ENCODE measurements around the gene OPRPN.

The OPRPN gene, protein sequence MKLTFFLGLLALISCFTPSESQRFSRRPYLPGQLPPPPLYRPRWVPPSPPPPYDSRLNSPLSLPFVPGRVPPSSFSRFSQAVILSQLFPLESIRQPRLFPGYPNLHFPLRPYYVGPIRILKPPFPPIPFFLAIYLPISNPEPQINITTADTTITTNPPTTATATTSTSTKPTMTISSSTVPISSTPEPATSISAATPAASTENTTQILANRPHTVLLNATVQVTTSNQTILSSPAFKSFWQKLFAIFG
- total RNA-seq, result 0 reads per million in 2 donors

DNA sequence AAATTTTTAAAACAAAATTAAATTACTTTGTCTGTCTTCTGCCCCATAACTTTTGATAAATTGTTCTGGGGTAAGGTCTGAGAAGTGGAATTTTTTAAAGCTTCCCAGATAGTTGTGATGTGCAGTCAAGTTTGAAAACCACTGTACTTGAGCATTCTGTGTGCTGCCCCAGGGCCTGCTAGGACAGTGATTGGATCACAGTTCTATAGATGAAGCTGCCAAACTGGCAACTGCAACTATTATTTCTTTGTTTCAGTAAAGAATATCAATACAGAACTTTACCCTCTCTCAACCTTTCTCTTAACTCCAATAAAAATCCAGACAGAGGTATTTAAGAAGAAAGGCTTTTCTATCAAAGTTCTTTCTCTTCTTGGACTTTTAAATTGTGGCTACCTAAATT is at the start of gene OPRPN:
OPRPN (plus strand) TSS at position 361 of the 400 bp plus-strand sequence. CDS start 1,346 bp downstream, outside the sequence.
- no peak for DNase-seq

DNA sequence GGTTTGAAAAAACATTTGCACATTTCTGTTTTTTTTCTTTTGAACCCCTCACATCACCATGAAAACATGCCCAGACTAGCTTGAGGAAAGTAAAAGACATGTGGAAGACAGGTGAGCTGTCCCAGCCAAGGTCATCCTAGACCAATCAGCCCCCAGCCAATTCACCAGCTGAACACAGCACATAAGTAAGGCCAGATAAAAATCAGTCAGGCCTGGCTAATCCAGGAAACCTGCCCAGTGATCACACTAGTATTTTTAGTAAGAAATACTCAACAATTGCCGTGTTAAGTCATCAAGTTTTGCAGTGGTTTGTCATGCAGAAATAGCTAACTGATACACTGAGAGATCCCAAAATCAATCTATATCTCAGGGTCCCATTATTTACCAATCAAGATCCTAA is 41.6 kb upstream of the OPRPN start:
- no peak for DNase-seq

DNA sequence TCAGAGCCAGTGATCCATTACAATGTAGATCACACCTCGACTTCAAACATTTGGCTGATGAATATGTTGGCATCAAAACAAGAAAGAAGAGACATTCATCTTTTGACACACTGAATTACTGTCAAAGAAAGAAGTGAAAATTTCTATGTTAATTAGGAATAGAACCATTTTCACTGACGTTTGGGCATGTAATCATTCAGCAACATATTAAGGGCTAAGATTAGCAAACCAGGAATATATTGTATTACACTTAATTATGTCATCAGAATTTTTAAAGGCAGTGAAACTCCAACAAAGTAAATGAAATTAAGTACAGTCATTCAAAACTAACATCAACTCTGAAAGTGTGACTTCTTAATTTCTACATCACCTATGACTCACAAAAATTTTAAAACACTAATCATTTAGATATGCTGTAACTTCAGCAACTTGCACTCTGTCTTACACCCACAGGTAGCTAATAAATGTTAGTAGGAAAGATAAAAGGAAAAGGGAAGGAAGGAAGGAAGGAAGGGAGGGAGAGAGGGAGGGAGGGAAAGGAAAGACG is 38.6 kb upstream of the OPRPN start:
- DNase-seq, result no peak

DNA sequence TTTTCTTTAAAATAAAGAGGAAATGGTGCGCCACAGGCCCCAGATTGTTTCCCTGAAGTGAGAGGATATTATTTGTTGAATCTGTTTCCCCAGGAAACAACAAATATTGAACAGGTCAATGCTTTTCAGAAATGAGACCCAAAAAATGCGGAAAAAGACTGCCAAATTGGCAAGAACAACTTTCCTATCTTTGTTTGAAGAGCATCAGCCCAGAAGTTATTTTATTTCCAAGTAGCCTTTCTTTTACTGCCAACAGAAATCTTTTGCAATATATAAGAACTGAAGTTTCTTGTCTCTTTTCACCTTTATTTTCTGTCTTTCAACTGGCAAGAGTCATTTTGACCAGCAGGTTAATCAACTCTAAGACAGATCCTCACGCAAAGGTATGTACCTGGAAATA is 37.3 kb upstream of the OPRPN start, which contains the start of gene SMR3A:
SMR3A (plus strand) TSS at position 301 of the 400 bp plus-strand sequence. CDS start 1,356 bp downstream, outside the sequence.
- no peak for DNase-seq

DNA sequence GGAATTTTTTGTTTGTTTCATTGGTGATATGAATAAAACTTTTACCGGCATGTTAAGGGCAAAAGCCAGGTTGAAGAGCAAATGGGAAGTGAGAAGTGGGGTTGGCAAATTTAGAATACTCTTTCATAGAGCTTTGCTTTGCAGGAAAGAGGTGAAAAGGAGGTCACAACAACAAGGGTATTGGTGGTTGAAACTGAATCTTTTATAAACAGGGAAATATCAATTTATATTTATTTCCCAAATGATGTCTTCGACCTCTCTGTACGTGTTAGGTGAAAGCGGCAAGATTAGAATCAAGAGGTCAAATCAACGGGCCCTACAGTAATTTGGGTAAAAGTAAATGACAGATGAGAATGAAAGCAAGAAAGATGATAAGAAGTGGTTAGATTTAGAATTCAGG is 33.7 kb upstream of the OPRPN start:
- DNase-seq, result no peak

DNA sequence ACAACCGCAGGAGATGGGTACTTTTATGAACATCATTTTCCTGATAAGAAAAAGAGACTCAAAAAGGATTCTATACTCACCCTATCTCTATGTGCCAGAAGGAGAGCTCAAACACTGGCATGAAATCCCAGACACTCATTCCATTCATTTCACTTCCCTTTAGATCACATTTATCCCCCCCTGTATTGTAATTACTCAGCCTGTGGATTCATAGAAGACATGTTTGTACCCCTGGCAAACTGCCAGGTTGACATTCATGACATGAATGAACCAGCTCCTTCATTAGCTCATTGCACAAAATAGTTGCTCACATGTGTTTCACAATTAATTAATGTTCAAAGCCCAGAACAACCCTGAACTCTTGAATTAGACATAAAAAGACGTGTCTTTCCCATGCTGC is 32.3 kb upstream of the OPRPN start:
- no peak for DNase-seq

DNA sequence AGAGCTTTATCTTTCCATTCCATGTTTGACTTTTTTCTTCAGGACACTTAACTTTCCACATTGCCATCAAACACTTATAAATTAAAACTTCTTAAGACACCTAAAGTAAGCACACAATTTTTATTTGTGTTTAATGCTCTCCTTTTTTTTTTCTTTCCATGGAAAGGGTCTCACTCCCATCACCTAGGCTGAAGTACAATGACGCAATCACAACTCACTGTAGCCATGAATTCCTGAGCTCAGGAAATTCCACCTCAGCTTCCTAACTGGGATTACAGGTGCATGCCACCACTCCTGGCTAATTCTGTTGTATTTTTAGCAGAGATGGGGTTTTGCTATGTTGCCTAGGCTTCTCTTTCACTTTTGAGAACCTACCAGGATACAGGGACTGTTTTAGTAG is 29.9 kb upstream of the OPRPN start:
- no peak for DNase-seq

DNA sequence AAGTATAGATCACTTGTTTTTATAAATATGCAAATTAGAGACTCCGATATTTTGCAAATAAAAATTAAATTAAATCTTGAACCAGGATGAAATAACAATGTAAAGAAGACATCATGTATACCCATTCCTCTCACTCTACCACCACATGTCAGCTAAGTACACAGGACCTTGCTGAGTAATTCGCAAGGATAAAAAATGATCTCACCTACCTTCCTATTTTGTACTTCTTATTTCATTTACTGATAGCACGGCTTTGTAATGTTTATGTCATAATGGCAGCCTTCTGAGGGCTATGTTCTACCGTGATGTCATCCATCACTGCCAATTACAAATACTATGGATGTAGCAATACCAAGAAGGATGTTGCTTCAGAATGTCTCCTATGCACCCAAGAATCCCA is 25.8 kb upstream of the OPRPN start:
- no peak for DNase-seq

DNA sequence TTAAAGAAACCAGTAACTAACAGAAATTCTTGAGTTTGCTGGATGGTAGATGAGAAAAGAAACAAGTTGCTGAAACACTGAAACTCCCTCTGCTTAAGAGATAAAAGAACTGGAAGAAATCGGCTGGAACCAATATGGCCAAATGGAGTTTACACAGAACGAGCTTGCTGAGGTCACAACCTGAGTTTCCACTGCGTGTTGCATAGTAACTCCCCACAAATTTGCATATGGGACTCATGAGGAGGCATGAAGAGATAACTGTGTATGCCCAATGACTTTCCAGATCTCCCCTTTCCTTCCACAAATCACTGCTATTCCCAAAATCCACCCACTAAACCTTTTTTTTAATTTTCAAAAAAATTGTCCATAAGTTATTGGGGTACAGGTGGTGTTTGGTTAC is 25.0 kb upstream of the OPRPN start:
- no peak for DNase-seq

DNA sequence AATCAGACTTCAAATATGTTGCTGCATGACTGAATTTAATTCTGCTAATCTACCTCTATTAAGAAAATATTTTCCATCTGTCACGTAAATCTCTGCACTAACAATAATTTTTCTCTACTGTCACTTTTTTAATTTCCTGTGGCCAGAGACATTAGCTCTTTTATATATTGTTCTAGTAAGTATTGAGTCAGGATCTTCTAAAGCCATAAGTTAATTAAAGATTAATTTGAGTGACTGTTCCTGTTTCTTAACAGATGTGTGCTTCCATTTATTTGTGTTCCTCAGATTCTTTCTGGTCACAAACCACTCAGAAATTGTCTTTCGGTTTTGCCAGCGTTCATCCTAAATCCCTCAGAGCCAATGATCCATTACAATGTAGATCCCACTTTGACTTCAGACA is 17.2 kb upstream of the OPRPN start:
- no peak for DNase-seq

DNA sequence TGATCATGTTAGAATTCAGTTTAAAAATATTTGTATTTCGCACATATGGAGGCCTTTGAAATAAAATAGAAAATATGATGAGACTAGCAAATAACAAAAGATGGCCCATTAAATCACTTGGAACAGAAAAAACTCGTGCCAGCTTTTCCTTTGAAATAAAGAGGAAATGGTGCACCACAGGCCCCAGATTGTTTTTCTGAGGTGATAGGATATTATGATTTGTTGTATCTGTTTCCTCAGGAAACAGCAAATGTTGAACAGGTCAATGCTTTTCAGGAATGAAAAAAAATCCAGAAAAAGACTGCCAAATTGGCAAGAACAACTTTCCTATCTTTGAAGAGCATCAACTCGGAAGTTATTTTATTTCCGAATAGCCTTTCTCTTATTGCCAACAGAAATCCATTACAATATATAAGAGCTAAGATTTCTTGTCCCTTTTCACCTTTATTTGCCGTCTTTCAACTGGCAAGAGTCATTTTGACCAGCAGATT is 15.0 kb upstream of the OPRPN start, which contains the start of gene SMR3B:
SMR3B (plus strand) TSS at position 441 of the 491 bp plus-strand sequence. CDS start 1,380 bp downstream, outside the sequence.
- DNase-seq, result no peak

DNA sequence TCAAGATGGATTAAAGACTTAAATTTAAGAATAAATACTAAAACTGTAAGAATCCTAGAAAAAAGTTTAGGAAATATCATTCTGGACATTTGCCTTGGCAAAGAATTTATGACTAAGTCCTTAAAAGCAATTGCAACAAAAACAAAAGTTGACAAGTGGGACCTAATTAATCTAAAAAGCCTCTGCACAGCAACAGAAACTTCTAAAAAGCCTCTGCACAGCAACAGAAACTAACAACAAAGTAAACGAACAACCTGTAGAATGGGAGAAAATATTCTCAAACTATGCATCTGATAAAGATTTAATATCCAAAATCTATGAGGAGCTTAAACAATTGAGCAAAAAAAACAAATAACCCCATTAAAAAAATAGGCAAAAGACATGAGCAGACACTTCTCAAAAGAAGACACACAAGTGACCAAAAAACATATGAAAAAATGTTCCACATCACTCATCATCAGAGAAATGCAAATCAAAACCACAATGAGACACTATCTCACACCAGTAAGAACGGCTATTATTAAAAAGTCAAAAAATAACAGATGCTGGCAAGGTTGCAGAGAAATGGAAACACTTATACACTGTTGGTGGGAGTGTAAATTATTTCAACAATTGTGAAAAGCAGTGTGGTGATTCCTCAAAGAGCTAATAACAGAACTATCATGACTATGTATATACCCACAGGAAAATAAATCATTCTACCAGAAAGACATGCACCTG is 5.5 kb upstream of the OPRPN start:
- DNase-seq, result no peak

DNA sequence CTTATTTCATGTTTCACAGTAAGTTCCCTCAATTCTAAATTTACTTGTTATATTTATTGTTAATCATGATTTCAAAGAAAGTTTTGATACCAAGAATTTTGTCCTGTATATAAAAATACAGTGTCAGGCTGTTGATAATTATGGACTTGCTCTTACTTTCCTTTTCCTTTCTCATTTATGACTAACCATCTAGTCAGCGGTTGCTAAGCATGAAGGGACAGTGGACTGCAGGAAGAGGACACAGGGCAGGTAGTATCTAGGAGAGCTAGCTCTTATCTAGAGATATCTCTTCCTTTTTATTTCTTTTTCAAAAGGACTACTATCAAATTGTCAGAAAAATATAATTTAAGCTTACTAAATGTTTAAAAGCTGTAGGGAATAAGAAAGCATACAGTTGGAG is 1.6 kb downstream of the OPRPN start:
- no peak for DNase-seq

DNA sequence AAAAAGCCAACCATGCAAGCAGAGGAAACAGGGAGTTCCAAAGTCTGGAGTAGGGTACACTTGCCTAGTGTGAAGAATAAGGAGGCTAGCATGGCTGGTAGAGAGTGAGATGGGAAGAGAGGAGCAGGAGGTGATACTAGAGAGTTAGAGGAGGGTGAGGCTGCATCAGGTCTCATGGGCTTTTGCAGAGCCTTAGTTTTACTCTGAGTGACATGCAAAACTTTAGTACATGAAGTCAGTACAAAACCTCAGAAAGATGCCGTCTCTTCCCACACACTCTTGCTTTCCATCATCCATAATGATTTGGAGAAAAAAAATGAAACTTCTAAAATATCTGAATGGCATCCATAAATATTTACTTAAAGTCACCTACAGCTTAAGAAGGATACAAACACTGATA is 5.0 kb downstream of the OPRPN start:
- DNase-seq, result no peak

DNA sequence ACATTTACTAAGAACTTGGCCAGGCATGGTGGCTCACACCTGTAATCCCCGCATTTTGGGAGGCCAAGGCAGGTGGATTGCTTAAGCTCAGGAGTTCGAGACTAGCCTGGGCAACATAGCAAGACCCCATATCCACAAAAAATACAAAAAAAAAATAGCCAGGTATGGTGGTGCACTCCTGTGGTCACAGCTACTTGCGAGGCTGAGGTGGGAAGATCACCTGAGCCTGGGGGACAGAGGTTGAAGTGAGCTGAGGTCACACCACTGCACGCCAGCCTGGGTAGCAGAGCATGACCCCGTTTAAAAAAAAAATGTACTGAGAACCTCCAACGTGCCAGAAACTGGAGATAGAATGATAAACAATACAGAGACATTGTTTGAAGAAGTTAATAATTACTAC is 8.0 kb downstream of the OPRPN start:
- DNase-seq, result no peak

DNA sequence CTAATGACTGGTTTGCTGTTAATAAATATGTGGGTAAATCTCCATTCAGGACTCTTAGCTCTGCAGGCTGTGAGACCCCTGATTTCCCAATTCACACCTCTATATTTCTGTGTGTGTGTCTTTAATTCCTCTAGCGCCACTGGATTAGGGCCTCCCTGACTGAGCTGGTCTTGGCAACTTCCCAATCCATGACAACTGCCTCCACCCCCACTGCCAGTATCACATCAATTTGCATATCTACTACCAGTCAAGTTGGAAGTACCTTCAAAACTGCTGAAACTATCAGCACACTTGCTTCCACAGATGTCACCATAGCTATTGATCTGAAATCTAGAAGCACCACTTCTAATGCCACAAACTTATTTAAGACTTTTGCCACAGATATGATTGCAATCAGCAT is 27.6 kb downstream of the OPRPN start:
- DNase-seq, result no peak

DNA sequence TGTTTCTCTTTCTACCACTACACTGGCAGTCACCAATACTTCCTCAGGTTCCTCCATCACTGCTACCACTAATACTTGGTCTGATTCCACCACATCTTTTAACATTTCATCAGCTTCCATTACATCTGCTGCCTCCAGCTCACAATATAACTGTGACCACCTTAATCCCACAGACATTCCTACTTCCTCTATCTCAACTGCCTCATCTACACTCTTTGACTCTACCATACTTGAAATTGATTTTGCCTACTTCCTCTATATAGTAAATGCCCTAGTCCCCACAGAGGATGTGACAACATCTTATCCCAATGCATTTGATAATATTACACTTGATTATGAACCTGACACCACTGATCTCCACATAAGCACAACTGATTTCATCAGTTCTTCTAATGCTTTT is 29.0 kb downstream of the OPRPN start:
- no peak for DNase-seq

DNA sequence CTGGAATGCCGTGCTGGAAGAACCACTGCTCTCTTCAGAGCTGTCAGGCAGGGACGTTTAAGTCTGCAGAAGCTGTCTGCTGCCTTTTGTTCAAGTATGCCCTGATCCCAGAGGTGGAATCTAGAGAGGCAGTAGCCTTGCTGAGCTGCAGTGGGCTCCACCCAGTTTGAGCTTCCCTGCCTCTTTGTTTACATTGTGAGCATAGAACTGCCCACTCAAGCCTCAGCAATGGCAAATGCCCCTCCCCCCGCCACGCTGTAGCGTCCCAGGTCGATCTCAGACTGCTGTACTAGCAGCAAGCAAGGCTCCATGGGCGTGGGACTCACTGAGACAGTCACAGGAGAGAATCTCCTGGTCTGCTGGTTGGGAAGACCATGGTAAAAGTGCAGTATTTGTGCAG is 39.5 kb downstream of the OPRPN start:
- DNase-seq, result no peak

DNA sequence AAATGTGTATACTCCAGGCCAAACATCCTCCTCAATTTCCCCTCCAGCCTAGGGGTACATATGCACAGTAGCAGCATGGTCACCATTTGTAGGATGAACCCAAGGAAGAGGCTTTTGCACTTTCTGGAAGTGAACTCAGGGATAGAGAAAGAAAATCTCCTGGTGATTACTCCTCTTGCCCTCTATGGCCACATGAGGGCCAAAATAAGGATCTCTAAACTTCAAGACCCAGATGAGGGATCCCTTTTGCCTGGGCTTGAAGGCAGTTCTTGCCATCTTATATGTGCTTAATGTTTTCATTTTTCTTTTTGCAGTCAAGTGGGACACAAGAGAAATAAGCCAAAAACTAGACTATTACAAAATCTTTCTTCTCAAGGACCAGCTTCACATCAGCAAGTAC is 44.7 kb downstream of the OPRPN start:
- DNase-seq, result no peak

DNA sequence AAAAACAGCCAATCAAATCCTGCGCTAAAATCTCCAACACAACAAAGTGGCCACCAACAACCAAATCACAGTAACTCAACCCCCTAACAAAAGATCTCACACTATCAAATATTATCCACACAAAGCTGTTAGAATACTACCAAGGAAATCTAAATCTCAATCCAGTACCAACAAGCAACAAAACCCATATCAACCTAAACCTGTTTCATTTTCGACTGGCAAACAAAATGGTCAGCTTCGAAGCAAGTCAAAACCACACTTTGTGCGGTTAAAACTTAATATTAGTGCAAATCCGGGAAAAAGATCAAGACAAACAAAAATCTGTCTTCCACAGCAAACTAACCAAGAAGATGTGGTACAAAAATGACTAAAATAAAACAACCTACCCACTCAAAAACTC is 45.6 kb downstream of the OPRPN start:
- no peak for DNase-seq

DNA sequence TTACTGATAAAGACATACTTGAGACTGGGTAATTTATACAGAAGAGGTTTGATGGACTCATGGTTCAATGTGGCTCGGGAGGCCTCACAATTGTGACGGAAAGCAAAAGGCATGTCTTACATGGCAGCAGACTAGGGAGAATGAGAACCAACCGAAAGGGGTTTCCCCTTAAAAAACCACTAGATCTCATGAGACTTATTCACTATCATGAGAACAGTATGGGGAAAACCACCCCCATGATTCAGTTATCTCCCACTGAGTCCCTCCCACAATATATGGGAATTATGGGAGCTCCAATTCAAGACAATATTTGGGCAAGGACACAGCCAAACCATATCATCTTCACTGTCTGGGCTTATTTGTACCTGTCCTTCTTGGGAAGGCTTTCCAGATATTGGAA is 51.5 kb downstream of the OPRPN start:
- no peak for DNase-seq

DNA sequence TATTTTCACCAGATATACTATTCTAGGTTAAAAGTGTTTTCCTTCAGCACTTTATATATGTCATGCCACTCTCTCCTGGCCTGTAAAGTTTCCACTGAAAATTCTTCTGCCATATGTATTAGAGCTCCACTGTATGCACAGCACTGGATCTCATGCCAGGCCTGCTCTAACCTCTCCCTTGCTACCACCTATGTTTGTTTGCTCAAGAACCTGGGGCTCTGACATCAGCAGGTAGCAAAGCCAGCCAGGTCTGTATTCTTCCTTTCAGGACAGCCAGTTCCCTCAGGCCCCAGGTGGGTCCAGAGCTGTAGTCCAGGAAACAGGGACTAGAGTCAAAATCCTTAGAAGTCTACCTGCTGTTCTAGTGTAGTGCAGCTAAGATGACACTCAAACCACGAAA is 55.2 kb downstream of the OPRPN start:
- DNase-seq, result no peak
